Colonic mucosa (tissue), 4 donors: ENCODE results near the gene PCIF1. TPM values are rescaled to one million over a fixed set of nuclear protein-coding genes. Genes with fewer than 3 reads are reported as not detected.

Experiments used
- DNase-seq: peaks from one replicate; pipeline ENCODE4 v3.0.0-alpha.2; 2020
- H3K27ac ChIP-seq: fragments of 200-600 bp; one replicate; pipeline ENCODE4 v1.8.0; 2021
- H3K27me3 ChIP-seq: fragments of 200-600 bp; one replicate; pipeline ENCODE4 v1.8.0; 2021
- H3K36me3 ChIP-seq: fragments of 200-600 bp; one replicate; pipeline ENCODE4 v1.8.0; 2021
- H3K4me1 ChIP-seq: fragments of 200-600 bp; one replicate; pipeline ENCODE4 v1.8.0; 2021; ENCODE audit warnings: mild to moderate bottlenecking
- H3K4me3 ChIP-seq: fragments of 200-600 bp; one replicate; pipeline ENCODE4 v1.8.0; 2021
- H3K9ac ChIP-seq, 2 donors: one replicate each; pipeline ENCODE4 v1.7.0; 2013; ENCODE audit warnings: control low read depth in 2 of 2, low read depth in 2 of 2, low read length in 2 of 2
- H3K9me3 ChIP-seq: fragments of 200-600 bp; one replicate; pipeline ENCODE4 v1.8.0; 2021
- CTCF ChIP-seq: fragments of 200-600 bp; IDR thresholded peaks from one replicate; pipeline ENCODE4 v1.8.0; 2022; ENCODE audit warnings: antibody characterized with exemption, mild to moderate bottlenecking
- intact Hi-C: fragments of 100-400 bp; cut with DNase I; formaldehyde crosslinking; loops from one replicate; pipeline ENCODE4 v1.14.1; 2022
- total RNA-seq, 2 donors: library from RNA; stranded (reverse); fragmentation: NEBNext Ultra II Directional in 1 of 2; extraction: Animal tissue kit (Norgen Biotek cat#: 25700) in 1 of 2; gene quantifications; one replicate each; pipeline ENCODE4 v1.2.1, GENCODE V29; 2021
- donor health status: healthy.
- donor health status: DM: no; HTN: no; CAD: no.
- donor health status: DM: no; HTN: no; CAD: no.

PCIF1 gene
- total RNA-seq, 2 donors from 2014 or later = 28.9 to 33.6 TPM

- no peaks in the 10 kb centered on the region for H3K27me3 ChIP-seq
- peak within 1 kb of the TSS; percentile 88 to 93 for H3K9ac ChIP-seq
- H3K4me3 ChIP-seq = peak within 1 kb of the TSS; percentile 96
- intact Hi-C loops = no loop called here
- peak within 1 kb of the TSS; percentile 97 for H3K27ac ChIP-seq
- peak; percentile 94 for DNase-seq
- no peaks in the 10 kb centered on the region for H3K36me3 ChIP-seq
- TF ChIP-seq CTCF = peak; percentile 31
- peaks cover 8% of the 10 kb centered on the region for H3K4me1 ChIP-seq
- H3K9me3 ChIP-seq = no peaks in the 10 kb centered on the region
Observed at GRCh38 chr20:45971675-45972499, 37.4 kb downstream of the PCIF1 start, which contains the start of gene ZNF335. Gene ZNF335 (minus strand): TSS chr20:45972203. CDS start chr20:45971410, 793 bp downstream.

DNA sequence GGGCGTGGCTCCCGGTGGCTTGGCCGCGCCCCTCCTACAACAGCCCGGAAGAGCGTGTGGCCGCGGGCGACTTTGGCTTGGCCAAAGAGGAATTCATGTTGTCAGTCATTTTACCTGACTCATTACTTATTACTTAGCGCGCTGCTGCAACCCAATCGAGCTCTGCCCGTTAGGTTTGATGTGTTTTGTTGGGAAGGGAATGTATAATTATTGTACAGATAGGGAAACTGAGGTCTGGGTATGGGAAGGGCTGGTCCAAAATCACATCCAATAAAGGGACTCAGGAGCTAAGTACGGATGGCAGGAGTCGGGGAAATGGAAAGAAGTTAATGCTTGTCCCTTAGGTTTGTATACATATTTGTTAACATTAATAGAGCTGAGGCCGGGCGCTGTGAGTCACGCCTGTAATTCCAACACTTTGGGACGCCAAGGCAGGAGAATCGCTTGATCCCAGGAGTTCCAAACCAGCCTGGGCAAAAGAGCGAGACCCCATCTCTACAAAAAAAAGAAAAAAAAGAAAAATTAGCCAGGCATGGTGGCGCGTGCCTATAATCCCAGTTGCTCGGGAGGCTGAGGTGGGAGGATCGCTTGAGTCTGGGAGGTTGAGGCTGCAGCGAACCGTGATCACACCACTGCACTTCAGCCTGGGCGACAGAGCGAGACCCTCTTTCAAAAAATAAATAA lies 38.2 kb downstream of the PCIF1 start:
- no peak for DNase-seq
- no peaks in the 10 kb centered on the region for H3K9me3 ChIP-seq
- peak overlapping the region; percentile 97 for H3K27ac ChIP-seq
- TF ChIP-seq CTCF = no peak
- no peaks in the 10 kb centered on the region for H3K36me3 ChIP-seq
- peak overlapping the region; percentile 96 for H3K4me3 ChIP-seq
- peak overlapping the region; percentile 44 to 88 for H3K9ac ChIP-seq
- no peaks in the 10 kb centered on the region for H3K27me3 ChIP-seq
- peaks cover 8% of the 10 kb centered on the region for H3K4me1 ChIP-seq
- intact Hi-C loops = no loop called here

- Histone ChIP-seq H3K27ac (no peak overlapping the region), H3K36me3 (no peaks in the 10 kb centered on the region), H3K4me3 (no peak overlapping the region), H3K4me1 (peaks cover 4% of the 10 kb centered on the region), H3K27me3 (no peaks in the 10 kb centered on the region), H3K9me3 (no peaks in the 10 kb centered on the region), H3K9ac (no peak overlapping the region)
- intact Hi-C loops = no loop called here
- no peak for TF ChIP-seq CTCF
- no peak for DNase-seq
Observed at GRCh38 chr20:45974896-45975565, 40.5 kb downstream of the PCIF1 start.

GRCh38 chr20:45975686-45976085 lies 41.2 kb downstream of the PCIF1 start:
- TF ChIP-seq CTCF = no peak
- no peaks in the 10 kb centered on the region for H3K4me1 ChIP-seq
- no peak overlapping the region for H3K27ac ChIP-seq
- H3K36me3 ChIP-seq = no peaks in the 10 kb centered on the region
- intact Hi-C loops = no loop called here
- H3K9ac ChIP-seq = no peak overlapping the region
- DNase-seq = no peak
- no peaks in the 10 kb centered on the region for H3K27me3 ChIP-seq
- H3K4me3 ChIP-seq = no peak overlapping the region
- H3K9me3 ChIP-seq = no peaks in the 10 kb centered on the region

DNA sequence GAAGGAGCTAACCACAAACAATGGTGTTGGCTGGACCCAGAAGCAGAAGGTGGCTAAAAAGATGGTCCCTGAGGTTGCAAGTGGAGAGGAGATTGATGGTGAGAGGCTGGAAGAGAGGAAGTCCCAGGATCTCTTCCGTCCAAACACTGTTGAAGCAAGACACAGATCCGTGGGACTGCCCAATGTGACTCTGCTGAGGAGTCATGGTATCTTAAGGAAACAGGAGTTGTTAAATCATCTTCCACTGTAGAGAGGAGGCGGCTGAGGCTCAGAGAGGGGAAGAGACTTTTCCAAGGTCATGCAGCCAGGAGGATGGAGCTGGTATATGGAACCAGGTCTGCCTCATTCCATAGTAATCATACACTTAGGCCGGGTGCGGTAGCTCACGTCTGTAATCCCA lies 41.6 kb downstream of the PCIF1 start:
- Histone ChIP-seq H3K4me1 (no peaks in the 10 kb centered on the region), H3K27ac (no peak overlapping the region), H3K4me3 (no peak overlapping the region), H3K9ac (no peak overlapping the region), H3K36me3 (no peaks in the 10 kb centered on the region), H3K27me3 (no peaks in the 10 kb centered on the region), H3K9me3 (no peaks in the 10 kb centered on the region)
- TF ChIP-seq CTCF = no peak
- intact Hi-C loops = no loop called here
- DNase-seq = no peak
